Activated naive CD4-positive, alpha-beta T cell treated with anti-CD3 and anti-CD28 coated beads for 36 hours (primary cell): ENCODE results near the gene TREX2. TPM values are rescaled to one million over a fixed set of nuclear protein-coding genes. Genes with fewer than 3 reads are reported as not detected.

Experiments
- CTCF ChIA-PET: fragments of 350-600 bp; sonication (Branson Sonifier 250); formaldehyde crosslinking; loops from one replicate; lab custom pipeline; 2021; ENCODE audit warnings: antibody characterized with exemption; lab: Charles Lee
- DNase-seq: peaks from one replicate; pipeline ENCODE4 v3.0.0-alpha.2; 2020
- H3K27ac Mint-ChIP-seq: one replicate; pipeline ENCODE4 v1.8.0; 2021; ENCODE audit warnings: mild to moderate bottlenecking, mixed read lengths
- H3K27me3 Mint-ChIP-seq: one replicate; pipeline ENCODE4 v1.8.0; 2021; ENCODE audit warnings: low read depth, mixed read lengths
- H3K36me3 Mint-ChIP-seq: one replicate; pipeline ENCODE4 v1.8.0; 2021; ENCODE audit warnings: low read depth, mixed read lengths
- H3K4me1 Mint-ChIP-seq: one replicate; pipeline ENCODE4 v1.8.0; 2021; ENCODE audit warnings: low read depth, mixed read lengths
- H3K4me3 Mint-ChIP-seq: one replicate; pipeline ENCODE4 v1.8.0; 2021; ENCODE audit warnings: mild to moderate bottlenecking, moderate library complexity, mixed read lengths
- H3K9me3 Mint-ChIP-seq: one replicate; pipeline ENCODE4 v1.8.0; 2021; ENCODE audit warnings: mixed read lengths
- intact Hi-C: fragments of 100-400 bp; cut with micrococcal nuclease; formaldehyde crosslinking; loops from one replicate; pipeline ENCODE4 v1.15.1; 2023
- total RNA-seq, 2 experiments: library from RNA; stranded (reverse); gene quantifications; one replicate each; pipeline ENCODE4 v1.2.3, GENCODE V29; 2021

The TREX2 gene
- total RNA-seq, 2 experiments from 2014 or later: 1.0 to 1.2 TPM

- CTCF ChIA-PET: interaction anchor here (0.9 to 6.5 kb wide), 4 partner anchors 12 to 137 kb away, joined by 3 to 61 read pairs (median 3); partner anchors contain the start of gene BGN
- Mint-ChIP-seq H3K36me3 (no peaks in the 10 kb centered on the region), H3K4me1 (peaks cover 12% of the 10 kb centered on the region), H3K27ac (no peak overlapping the region), H3K4me3 (no peak overlapping the region), H3K27me3 (no peaks in the 10 kb centered on the region), H3K9me3 (no peaks in the 10 kb centered on the region)
- DNase-seq: no peak
- intact Hi-C loops: loop anchor here (5.0 kb wide), 1 partner anchor 499 kb away; the partner anchor contains the start of genes HCFC1 and TMEM187
Observed at GRCh38 chrX:153473126-153473525, 27.3 kb upstream of the TREX2 start.

- no peak overlapping the region for H3K27ac Mint-ChIP-seq
- intact Hi-C loops: loop anchor here (1.0 to 5.0 kb wide), 2 partner anchors 36 to 501 kb away; partner anchors contain the start of genes HCFC1 and TMEM187
- no peaks in the 10 kb centered on the region for H3K27me3 Mint-ChIP-seq
- H3K4me3 Mint-ChIP-seq: no peak overlapping the region
- H3K36me3 Mint-ChIP-seq: no peaks in the 10 kb centered on the region
- H3K4me1 Mint-ChIP-seq: peaks cover 15% of the 10 kb centered on the region
- H3K9me3 Mint-ChIP-seq: no peaks in the 10 kb centered on the region
- DNase-seq: no peak
- CTCF ChIA-PET: interaction anchor here (0.6 to 6.5 kb wide), 2 partner anchors 35 to 247 kb away, joined by 3 to 61 read pairs; no protein-coding TSS in a partner anchor
Observed at GRCh38 chrX:153471663-153472280, 25.9 kb upstream of the TREX2 start.

DNA sequence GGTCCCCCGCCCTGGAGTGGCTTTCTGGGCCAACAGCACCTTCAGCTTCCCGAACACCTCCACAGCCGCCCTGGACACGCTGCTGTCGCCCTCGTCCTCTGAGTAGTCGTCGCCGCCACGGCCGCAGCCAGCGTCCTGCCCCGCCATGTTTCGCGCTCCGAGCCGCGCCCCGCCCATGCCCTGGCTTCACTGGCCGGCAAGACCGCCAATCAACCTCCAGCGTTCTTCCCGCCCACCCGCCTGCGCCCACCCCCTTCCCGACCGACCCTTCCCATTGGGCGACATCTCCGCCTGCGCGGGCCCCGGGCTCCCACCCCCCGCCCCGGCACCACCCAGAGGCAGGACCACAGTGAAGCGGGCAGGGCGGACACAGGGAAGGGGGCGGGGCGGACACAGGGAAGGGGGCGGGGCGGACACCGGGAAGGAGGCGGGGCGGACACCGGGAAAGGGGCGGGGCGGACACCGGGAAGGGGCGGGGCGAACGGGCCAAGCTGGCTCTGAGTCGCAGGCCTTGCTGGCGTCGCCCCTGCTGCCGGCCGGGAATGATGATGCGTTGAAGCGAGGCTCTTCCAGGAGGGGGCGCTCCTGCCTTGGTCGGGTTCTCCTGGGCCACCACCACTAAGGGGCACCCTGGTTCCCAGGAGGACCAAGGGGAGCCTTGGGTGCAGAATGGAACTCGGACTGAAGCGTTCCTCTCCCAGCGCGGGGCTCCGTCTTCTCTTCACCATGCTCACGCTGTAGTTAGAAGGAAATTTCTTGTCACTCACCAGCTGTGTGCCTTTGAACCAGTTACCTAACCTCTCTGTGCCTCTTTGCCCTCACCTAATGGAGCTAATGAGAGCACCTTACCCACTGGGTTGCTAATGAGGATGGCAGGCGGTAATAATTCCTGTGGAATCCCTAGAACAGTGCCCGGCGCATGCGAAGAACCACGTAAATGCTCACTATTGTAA lies 24.8 kb upstream of the TREX2 start, which contains the start of gene HAUS7:
TSS of gene HAUS7 (minus strand) at position 166 of the 953 bp plus-strand sequence. CDS start at position 147, 19 bp downstream.
- Mint-ChIP-seq H3K4me1 (peaks cover 15% of the 10 kb centered on the region), H3K4me3 (peak within 1 kb of the TSS; percentile 78), H3K9me3 (no peaks in the 10 kb centered on the region), H3K27me3 (no peaks in the 10 kb centered on the region), H3K27ac (peak within 1 kb of the TSS; percentile 77), H3K36me3 (no peaks in the 10 kb centered on the region)
- peak; percentile 93 for DNase-seq
- CTCF ChIA-PET: interaction anchor here (0.9 to 6.5 kb wide), 2 partner anchors 20 to 36 kb away, joined by 3 to 61 read pairs; no protein-coding TSS in a partner anchor
- intact Hi-C loops: loop anchor here (1.0 to 5.0 kb wide), 7 partner anchors 37 to 640 kb away; partner anchors contain the start of genes CCNQ, CETN2, HCFC1 and IDH3G

- CTCF ChIA-PET: interaction anchor here (0.9 to 6.5 kb wide), 2 partner anchors 21 to 37 kb away, joined by 3 to 61 read pairs; no protein-coding TSS in a partner anchor
- H3K4me1 Mint-ChIP-seq: peaks cover 15% of the 10 kb centered on the region
- peak overlapping the region; percentile 41 for H3K27ac Mint-ChIP-seq
- intact Hi-C loops: loop anchor here (1.0 to 10.0 kb wide), 7 partner anchors 65 to 640 kb away; partner anchors contain the start of genes CCNQ, CETN2, HCFC1 and IDH3G
- peak overlapping the region; percentile 78 for H3K4me3 Mint-ChIP-seq
- H3K9me3 Mint-ChIP-seq: no peaks in the 10 kb centered on the region
- DNase-seq: peak; percentile 29
- H3K36me3 Mint-ChIP-seq: no peaks in the 10 kb centered on the region
- no peaks in the 10 kb centered on the region for H3K27me3 Mint-ChIP-seq
Observed at GRCh38 chrX:153469811-153470410, 24.1 kb upstream of the TREX2 start.

DNA sequence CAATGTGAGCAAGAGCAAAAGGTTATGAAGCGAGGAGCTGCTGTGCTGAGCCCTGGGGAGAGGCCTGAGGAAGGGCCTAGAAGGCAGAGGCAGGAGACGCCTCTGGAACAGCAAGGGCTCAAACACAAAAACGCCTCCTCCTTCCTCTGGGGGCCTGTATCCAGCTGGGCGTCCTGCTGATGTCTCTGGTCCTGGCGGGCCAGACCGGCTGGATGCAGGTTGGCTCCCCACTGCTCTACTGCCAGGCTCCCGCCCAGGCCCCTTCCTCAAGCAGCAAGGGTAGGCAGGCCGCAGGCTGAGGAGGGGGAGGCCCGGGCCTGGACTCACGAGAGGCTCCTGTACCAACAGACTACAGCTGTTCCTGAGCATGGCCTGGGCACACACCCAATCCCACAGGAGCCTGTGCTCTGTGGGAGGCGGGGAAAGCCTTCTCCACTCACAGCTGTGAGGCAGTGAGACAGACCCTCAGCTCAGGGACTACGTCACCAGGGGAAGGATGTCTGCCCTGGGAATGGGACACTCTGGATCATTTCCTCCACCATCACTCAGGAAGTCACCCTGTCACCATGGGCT lies 22.2 kb upstream of the TREX2 start:
- intact Hi-C loops: loop anchor here (10.0 kb wide), 1 partner anchor 63 kb away; the partner anchor contains the start of gene PNMA6E
- CTCF ChIA-PET: no interaction called here
- H3K9me3 Mint-ChIP-seq: no peaks in the 10 kb centered on the region
- H3K27ac Mint-ChIP-seq: no peak overlapping the region
- no peak for DNase-seq
- no peaks in the 10 kb centered on the region for H3K27me3 Mint-ChIP-seq
- peaks cover 11% of the 10 kb centered on the region for H3K4me1 Mint-ChIP-seq
- H3K36me3 Mint-ChIP-seq: peaks cover 4% of the 10 kb centered on the region
- H3K4me3 Mint-ChIP-seq: no peak overlapping the region

DNA sequence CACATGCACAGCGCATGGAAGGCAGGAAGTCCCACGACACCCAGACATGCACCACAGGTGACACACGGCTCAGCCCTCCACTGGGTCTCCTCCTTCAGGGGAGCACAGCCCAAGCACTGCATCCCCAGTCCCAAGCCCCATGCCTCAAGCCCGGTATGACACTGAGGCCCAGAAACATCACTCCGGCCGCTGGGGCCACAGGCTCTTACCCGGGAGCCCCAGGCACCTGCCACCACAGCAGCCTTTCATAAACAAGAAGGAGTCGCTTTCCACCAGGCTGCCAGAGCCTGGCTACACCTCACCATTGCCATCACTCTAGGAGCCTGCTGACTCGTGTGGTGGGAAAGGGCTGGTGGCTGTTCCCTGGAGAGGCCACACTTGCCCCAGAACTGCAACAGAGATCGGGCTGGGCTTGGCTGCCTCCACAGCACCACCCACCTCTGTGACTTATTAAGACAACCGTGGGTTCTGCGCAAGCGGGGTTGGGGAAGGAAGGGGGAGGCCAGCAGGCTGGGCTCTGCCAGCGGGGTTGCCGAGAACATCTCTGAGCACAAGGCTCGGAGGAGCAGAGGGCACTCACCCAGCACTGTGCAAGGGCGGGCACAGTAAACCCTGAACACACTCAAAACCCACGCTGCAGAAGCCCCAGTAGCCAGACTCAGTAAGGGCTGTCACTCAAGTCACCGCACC lies 20.0 kb upstream of the TREX2 start:
- Mint-ChIP-seq H3K4me1 (peaks cover 8% of the 10 kb centered on the region), H3K9me3 (no peaks in the 10 kb centered on the region), H3K4me3 (no peak overlapping the region), H3K27me3 (no peaks in the 10 kb centered on the region), H3K27ac (no peak overlapping the region), H3K36me3 (peaks cover 6% of the 10 kb centered on the region)
- intact Hi-C loops: loop anchor here (10.0 kb wide), 1 partner anchor 61 kb away; the partner anchor contains the start of gene PNMA6E
- CTCF ChIA-PET: no interaction called here
- DNase-seq: no peak

GRCh38 chrX:153464116-153464515 lies 18.3 kb upstream of the TREX2 start:
- intact Hi-C loops: loop anchor here (10.0 kb wide), 1 partner anchor 59 kb away; the partner anchor contains the start of gene PNMA6E
- H3K9me3 Mint-ChIP-seq: no peaks in the 10 kb centered on the region
- H3K36me3 Mint-ChIP-seq: peaks cover 7% of the 10 kb centered on the region
- peaks cover 7% of the 10 kb centered on the region for H3K4me1 Mint-ChIP-seq
- H3K27me3 Mint-ChIP-seq: no peaks in the 10 kb centered on the region
- no peak overlapping the region for H3K27ac Mint-ChIP-seq
- no peak for DNase-seq
- CTCF ChIA-PET: no interaction called here
- no peak overlapping the region for H3K4me3 Mint-ChIP-seq

- DNase-seq: no peak
- intact Hi-C loops: loop anchor here (10.0 kb wide), 1 partner anchor 59 kb away; the partner anchor contains the start of gene PNMA6E
- Mint-ChIP-seq H3K27ac (no peak overlapping the region), H3K4me3 (no peak overlapping the region), H3K4me1 (peaks cover 3% of the 10 kb centered on the region), H3K36me3 (peaks cover 10% of the 10 kb centered on the region), H3K9me3 (no peaks in the 10 kb centered on the region), H3K27me3 (no peaks in the 10 kb centered on the region)
- CTCF ChIA-PET: no interaction called here
Observed at GRCh38 chrX:153463556-153463955, 17.7 kb upstream of the TREX2 start.

GRCh38 chrX:153463031-153463430 lies 17.2 kb upstream of the TREX2 start:
- no peaks in the 10 kb centered on the region for H3K9me3 Mint-ChIP-seq

DNA sequence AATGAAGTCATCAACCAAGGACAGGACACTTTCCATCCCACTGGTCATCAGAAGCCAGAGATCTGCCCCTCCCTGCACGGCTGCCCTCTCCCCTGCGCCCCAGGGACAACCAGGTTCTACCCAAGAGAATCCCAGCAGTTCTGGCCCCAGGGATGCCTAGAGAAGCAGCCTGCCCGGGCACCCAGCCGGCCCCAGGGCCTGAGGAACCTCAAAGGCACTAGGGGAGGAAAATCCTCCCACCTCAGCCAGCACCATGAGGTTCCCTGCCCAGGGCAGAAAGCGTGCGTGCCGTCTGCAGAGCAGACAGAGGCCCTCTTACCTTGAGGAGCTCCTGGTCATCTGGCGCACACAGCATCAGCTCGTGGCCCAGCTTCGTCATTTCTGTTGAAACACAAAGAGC lies 16.4 kb upstream of the TREX2 start:
- CTCF ChIA-PET: no interaction called here
- no peaks in the 10 kb centered on the region for H3K27me3 Mint-ChIP-seq
- intact Hi-C loops: loop anchor here (10.0 kb wide), 1 partner anchor 57 kb away; the partner anchor contains the start of gene PNMA6E

More at GRCh38 chrX:153463031-153463430, 17.2 kb upstream of the TREX2 start:
- intact Hi-C loops: loop anchor here (10.0 kb wide), 1 partner anchor 58 kb away; the partner anchor contains the start of gene PNMA6E
- H3K4me3 Mint-ChIP-seq: no peak overlapping the region
- peaks cover 10% of the 10 kb centered on the region for H3K36me3 Mint-ChIP-seq
- peaks cover 3% of the 10 kb centered on the region for H3K4me1 Mint-ChIP-seq
- CTCF ChIA-PET: no interaction called here
- no peak for DNase-seq
- no peak overlapping the region for H3K27ac Mint-ChIP-seq
- H3K27me3 Mint-ChIP-seq: no peaks in the 10 kb centered on the region

More for the DNA sequence above, 16.4 kb upstream of the TREX2 start:
- H3K9me3 Mint-ChIP-seq: no peaks in the 10 kb centered on the region
- no peaks in the 10 kb centered on the region for H3K4me1 Mint-ChIP-seq
- H3K36me3 Mint-ChIP-seq: peaks cover 10% of the 10 kb centered on the region
- H3K4me3 Mint-ChIP-seq: no peak overlapping the region
- no peak overlapping the region for H3K27ac Mint-ChIP-seq
- no peak for DNase-seq
